Gastroesophageal sphincter (tissue), 3 donors: ENCODE results near the gene CPEB3.

Experiments
- CTCF ChIP-seq, 4 experiments: fragments of 200-600 bp in 2 of 4; fragments of 450-650 bp in 2 of 4; sonication (generic) in 1 of 4; IDR thresholded peaks; one replicate each; pipeline ENCODE4 v1.5.1; 2017 to 2019; ENCODE audit warnings: antibody characterized with exemption in 4 of 4, mild to moderate bottlenecking in 2 of 4, moderate library complexity in 2 of 4
- EP300 ChIP-seq: sonication (generic); formaldehyde crosslinking; IDR thresholded peaks from one replicate; pipeline ENCODE4 v1.6.1; 2017; ENCODE audit warnings: antibody characterized with exemption, mild to moderate bottlenecking

- TF ChIP-seq CTCF (IDR thresholded peaks at IDR 0.05) (no peak), EP300 (no peak)
Observed at GRCh38 chr10:92076722-92077121, 214.2 kb downstream of the CPEB3 start.
